Neural cell (in vitro differentiated cells): ENCODE results near the gene PM20D2. TPM values are rescaled to one million over a fixed set of nuclear protein-coding genes. Genes with fewer than 3 reads are reported as not detected.

ENCODE experiments used
- H2AFZ ChIP-seq: fragments of 200-600, 300-800 bp; sonication (generic), shearing (Covaris generic); 2 replicates; pipeline ENCODE4 v1.6.0; 2014; ENCODE audit warnings: low read depth, mild to moderate bottlenecking, antibody characterized with exemption, low read length, moderate library complexity
- H3F3A ChIP-seq: fragments of 200-600 bp; shearing (Covaris generic); 2 replicates; pipeline ENCODE4 v1.6.1; 2016; ENCODE audit warnings: mild to moderate bottlenecking, moderate library complexity, mixed read lengths, antibody characterized with exemption, low read length; ENCODE audit not compliant: insufficient read depth, poor library complexity, severe bottlenecking
- H3K27ac ChIP-seq: fragments of 200-600, 300-800 bp; sonication (generic), shearing (Covaris generic); 2 replicates; pipeline ENCODE4 v1.5.1; 2014; ENCODE audit warnings: mild to moderate bottlenecking, low read length, moderate library complexity
- H3K27me3 ChIP-seq: fragments of 300-800, 200-600 bp; sonication (generic), shearing (Covaris generic); 2 replicates; pipeline ENCODE4 v1.6.0; 2014; ENCODE audit warnings: mild to moderate bottlenecking, low read depth, low read length, moderate library complexity; ENCODE audit not compliant: insufficient read depth
- H3K36me3 ChIP-seq: fragments of 300-800, 200-600 bp; sonication (generic), shearing (Covaris generic); 2 replicates; pipeline ENCODE4 v1.5.1; 2014; ENCODE audit warnings: mild to moderate bottlenecking, antibody characterized with exemption, low read length, moderate library complexity; ENCODE audit not compliant: insufficient read depth
- H3K4me2 ChIP-seq: fragments of 300-800, 200-600 bp; sonication (generic), shearing (Covaris generic); 2 replicates; pipeline ENCODE4 v1.6.0; 2014; ENCODE audit warnings: mild to moderate bottlenecking, low read length
- H3K4me3 ChIP-seq: fragments of 300-800, 200-600 bp; sonication (generic), shearing (Covaris generic); 2 replicates; pipeline ENCODE4 v1.5.1; 2014; ENCODE audit warnings: mild to moderate bottlenecking, low read length, moderate library complexity
- H3K79me2 ChIP-seq: fragments of 200-600 bp; shearing (Covaris generic); replicated peaks from 2 replicates; pipeline ENCODE4 v1.6.0; 2014; ENCODE audit warnings: mild to moderate bottlenecking, low read length, moderate library complexity; ENCODE audit not compliant: insufficient read depth
- H3K9ac ChIP-seq: fragments of 300-800, 200-600 bp; sonication (generic), shearing (Covaris generic); 2 replicates; pipeline ENCODE4 v1.6.1; 2016; ENCODE audit warnings: mild to moderate bottlenecking, low read length, mixed read lengths
- H3K9me2 ChIP-seq: fragments of 200-600 bp; shearing (Covaris generic); 2 replicates; pipeline ENCODE4 v1.6.1; 2016; ENCODE audit warnings: mild to moderate bottlenecking, low read length, mixed read lengths; ENCODE audit not compliant: insufficient read depth
- H3K9me3 ChIP-seq: fragments of 200-600, 300-800 bp; sonication (generic), shearing (Covaris generic); 2 replicates; pipeline ENCODE4 v1.6.1; 2016; ENCODE audit warnings: mild to moderate bottlenecking, mixed run types, low read length, moderate library complexity, mixed read lengths
- H4K20me1 ChIP-seq: fragments of 200-600 bp; shearing (Covaris generic); 2 replicates; pipeline ENCODE4 v1.6.1; 2016; ENCODE audit warnings: mild to moderate bottlenecking, mixed run types; ENCODE audit not compliant: insufficient read depth
- EP300 ChIP-seq: fragments of 450-650 bp; conservative IDR thresholded peaks from 2 replicates; pipeline ENCODE4 v1.6.1; 2014; ENCODE audit warnings: antibody characterized with exemption, mild to moderate bottlenecking, moderate library complexity; ENCODE audit not compliant: poor library complexity, severe bottlenecking
- EZH2 ChIP-seq: fragments of 200-600, 300-800 bp; shearing (Covaris generic), sonication (generic); IDR thresholded peaks from 2 replicates; pipeline ENCODE4 v1.6.1; 2014; ENCODE audit warnings: antibody characterized with exemption, low read length, borderline replicate concordance, mild to moderate bottlenecking; ENCODE audit not compliant: insufficient read depth, poor library complexity, severe bottlenecking
- MXI1 ChIP-seq: fragments of 450-650 bp; conservative IDR thresholded peaks from 2 replicates; pipeline ENCODE4 v1.6.1; 2014; ENCODE audit warnings: antibody characterized with exemption, mild to moderate bottlenecking; ENCODE audit not compliant: poor library complexity, severe bottlenecking
- POLR2AphosphoS5 ChIP-seq: IDR thresholded peaks from 2 replicates; pipeline ENCODE4 v1.6.1; 2012
- RAD21 ChIP-seq: fragments of 450-650 bp; conservative IDR thresholded peaks from 2 replicates; pipeline ENCODE4 v1.6.1; 2014; ENCODE audit warnings: antibody characterized with exemption, mild to moderate bottlenecking, moderate library complexity
- SMC3 ChIP-seq: fragments of 450-650 bp; conservative IDR thresholded peaks from 2 replicates; pipeline ENCODE4 v1.6.1; 2014; ENCODE audit warnings: antibody characterized with exemption, mild to moderate bottlenecking, moderate library complexity; ENCODE audit not compliant: poor library complexity
- TAF1 ChIP-seq: IDR thresholded peaks from 2 replicates; pipeline ENCODE4 v1.6.1; 2012; ENCODE audit warnings: low read depth
- polyA plus RNA-seq: library from polyadenylated mRNA; depleted of rRNA; stranded (reverse); fragments of >200 nt; gene quantifications from 2 replicates; pipeline ENCODE4 v1.2.3, GENCODE V29; 2014
- TF ChIP-seq, protein P1 (sequence below): fragments of 450-650 bp; IDR thresholded peaks from 2 replicates; pipeline ENCODE4 v1.5.1; 2014; ENCODE audit warnings: antibody characterized with exemption, mild to moderate bottlenecking, moderate library complexity; ENCODE audit not compliant: poor library complexity, severe bottlenecking
- TF ChIP-seq, protein P2 (sequence below): IDR thresholded peaks from 2 replicates; pipeline ENCODE4 v1.6.1; 2012; ENCODE audit warnings: borderline replicate concordance

Gene PM20D2
- polyA plus RNA-seq, 1 donor from 2014 or later = 28.2 TPM

DNA sequence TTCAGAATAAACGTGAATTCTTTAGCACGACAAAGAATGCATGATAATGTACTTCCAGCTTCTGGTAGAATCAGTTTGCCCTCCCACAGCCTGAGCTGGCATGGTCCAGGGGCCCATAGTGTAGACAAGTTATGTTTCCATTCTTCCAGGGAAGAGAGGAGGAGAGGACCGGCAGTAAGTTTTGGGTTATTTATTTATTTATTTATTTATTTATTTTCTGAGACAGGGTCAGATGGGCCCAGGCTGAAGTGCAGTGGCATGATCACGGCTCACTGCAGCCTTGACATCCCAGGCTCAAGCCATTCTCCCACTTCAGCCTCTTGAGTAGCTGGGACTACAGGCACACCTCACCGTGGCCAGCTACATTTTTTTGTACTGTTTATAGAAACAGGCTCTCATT, 66.6 kb downstream of the PM20D2 start:
- no peaks in the 10 kb centered on the region for H3K9me3 ChIP-seq
- no peaks in the 10 kb centered on the region for H3F3A ChIP-seq
- H3K9me2 ChIP-seq = no peaks in the 10 kb centered on the region
- TF ChIP-seq MXI1 (no peak), POLR2AphosphoS5 (no peak), SMC3 (no peak), EZH2 (no peak), EP300 (no peak), TAF1 (no peak), RAD21 (no peak)
- TF ChIP-seq, protein P1, sequence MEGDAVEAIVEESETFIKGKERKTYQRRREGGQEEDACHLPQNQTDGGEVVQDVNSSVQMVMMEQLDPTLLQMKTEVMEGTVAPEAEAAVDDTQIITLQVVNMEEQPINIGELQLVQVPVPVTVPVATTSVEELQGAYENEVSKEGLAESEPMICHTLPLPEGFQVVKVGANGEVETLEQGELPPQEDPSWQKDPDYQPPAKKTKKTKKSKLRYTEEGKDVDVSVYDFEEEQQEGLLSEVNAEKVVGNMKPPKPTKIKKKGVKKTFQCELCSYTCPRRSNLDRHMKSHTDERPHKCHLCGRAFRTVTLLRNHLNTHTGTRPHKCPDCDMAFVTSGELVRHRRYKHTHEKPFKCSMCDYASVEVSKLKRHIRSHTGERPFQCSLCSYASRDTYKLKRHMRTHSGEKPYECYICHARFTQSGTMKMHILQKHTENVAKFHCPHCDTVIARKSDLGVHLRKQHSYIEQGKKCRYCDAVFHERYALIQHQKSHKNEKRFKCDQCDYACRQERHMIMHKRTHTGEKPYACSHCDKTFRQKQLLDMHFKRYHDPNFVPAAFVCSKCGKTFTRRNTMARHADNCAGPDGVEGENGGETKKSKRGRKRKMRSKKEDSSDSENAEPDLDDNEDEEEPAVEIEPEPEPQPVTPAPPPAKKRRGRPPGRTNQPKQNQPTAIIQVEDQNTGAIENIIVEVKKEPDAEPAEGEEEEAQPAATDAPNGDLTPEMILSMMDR = no peak
- H2AFZ ChIP-seq = no peak overlapping the region
- no peak overlapping the region for H3K4me2 ChIP-seq
- no peak overlapping the region for H3K9ac ChIP-seq
- H3K27me3 ChIP-seq = no peaks in the 10 kb centered on the region
- H3K79me2 ChIP-seq = no peaks in the 10 kb centered on the region
- no peaks in the 10 kb centered on the region for H3K36me3 ChIP-seq
- H3K4me3 ChIP-seq = no peak overlapping the region
- no peak overlapping the region for H3K27ac ChIP-seq
- no peaks in the 10 kb centered on the region for H4K20me1 ChIP-seq

DNA sequence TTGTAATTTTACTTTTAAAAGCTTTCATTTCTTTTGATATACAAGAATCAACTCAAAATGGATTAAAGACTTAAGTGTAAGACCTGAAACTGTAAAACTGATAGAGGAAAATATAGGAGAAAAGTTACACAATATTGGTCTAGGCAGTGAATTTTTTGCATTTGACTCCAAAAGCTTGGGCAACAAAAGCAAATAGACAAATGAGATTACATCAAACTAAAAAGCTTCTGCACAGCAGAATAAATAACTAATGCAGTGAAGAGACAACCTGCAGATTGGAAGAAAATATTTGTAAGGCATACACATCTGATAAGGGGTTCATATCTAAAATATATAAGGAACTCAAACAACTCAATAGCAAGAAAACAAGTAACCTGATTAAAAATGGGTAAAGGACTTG, 68.3 kb downstream of the PM20D2 start:
- H3K27ac ChIP-seq = no peak overlapping the region
- no peaks in the 10 kb centered on the region for H3K27me3 ChIP-seq
- no peaks in the 10 kb centered on the region for H4K20me1 ChIP-seq
- no peaks in the 10 kb centered on the region for H3K36me3 ChIP-seq
- no peaks in the 10 kb centered on the region for H3F3A ChIP-seq
- no peaks in the 10 kb centered on the region for H3K9me2 ChIP-seq
- H3K4me2 ChIP-seq = no peak overlapping the region
- no peak overlapping the region for H3K9ac ChIP-seq
- H3K79me2 ChIP-seq = no peaks in the 10 kb centered on the region
- no peaks in the 10 kb centered on the region for H3K9me3 ChIP-seq
- H2AFZ ChIP-seq = no peak overlapping the region
- no peak overlapping the region for H3K4me3 ChIP-seq
- TF ChIP-seq, protein P2, sequence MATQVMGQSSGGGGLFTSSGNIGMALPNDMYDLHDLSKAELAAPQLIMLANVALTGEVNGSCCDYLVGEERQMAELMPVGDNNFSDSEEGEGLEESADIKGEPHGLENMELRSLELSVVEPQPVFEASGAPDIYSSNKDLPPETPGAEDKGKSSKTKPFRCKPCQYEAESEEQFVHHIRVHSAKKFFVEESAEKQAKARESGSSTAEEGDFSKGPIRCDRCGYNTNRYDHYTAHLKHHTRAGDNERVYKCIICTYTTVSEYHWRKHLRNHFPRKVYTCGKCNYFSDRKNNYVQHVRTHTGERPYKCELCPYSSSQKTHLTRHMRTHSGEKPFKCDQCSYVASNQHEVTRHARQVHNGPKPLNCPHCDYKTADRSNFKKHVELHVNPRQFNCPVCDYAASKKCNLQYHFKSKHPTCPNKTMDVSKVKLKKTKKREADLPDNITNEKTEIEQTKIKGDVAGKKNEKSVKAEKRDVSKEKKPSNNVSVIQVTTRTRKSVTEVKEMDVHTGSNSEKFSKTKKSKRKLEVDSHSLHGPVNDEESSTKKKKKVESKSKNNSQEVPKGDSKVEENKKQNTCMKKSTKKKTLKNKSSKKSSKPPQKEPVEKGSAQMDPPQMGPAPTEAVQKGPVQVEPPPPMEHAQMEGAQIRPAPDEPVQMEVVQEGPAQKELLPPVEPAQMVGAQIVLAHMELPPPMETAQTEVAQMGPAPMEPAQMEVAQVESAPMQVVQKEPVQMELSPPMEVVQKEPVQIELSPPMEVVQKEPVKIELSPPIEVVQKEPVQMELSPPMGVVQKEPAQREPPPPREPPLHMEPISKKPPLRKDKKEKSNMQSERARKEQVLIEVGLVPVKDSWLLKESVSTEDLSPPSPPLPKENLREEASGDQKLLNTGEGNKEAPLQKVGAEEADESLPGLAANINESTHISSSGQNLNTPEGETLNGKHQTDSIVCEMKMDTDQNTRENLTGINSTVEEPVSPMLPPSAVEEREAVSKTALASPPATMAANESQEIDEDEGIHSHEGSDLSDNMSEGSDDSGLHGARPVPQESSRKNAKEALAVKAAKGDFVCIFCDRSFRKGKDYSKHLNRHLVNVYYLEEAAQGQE = no peak
- no peak for TF ChIP-seq TAF1
- no peak for TF ChIP-seq EZH2
- TF ChIP-seq EP300 = no peak
- TF ChIP-seq SMC3 = no peak
- TF ChIP-seq RAD21 = no peak
- no peak for TF ChIP-seq MXI1
- TF ChIP-seq POLR2AphosphoS5 = no peak
- TF ChIP-seq, protein P1 = no peak

Other genes with a start within 250 kb of the PM20D2 start
- 25.7 and 28.3 TPM in 2 replicates for gene RNGTT, start 182.4 kb upstream of the PM20D2 start, polyA plus RNA-seq
- 17.9 and 22.2 TPM in 2 replicates for gene PNRC1, start 65.3 kb upstream of the PM20D2 start, polyA plus RNA-seq
- gene SRSF12, start 28.0 kb upstream of the PM20D2 start, polyA plus RNA-seq = 42.1 and 44.0 TPM in 2 replicates
- 0.36 TPM in 1 of 2 replicates, not detected in the other for gene GABRR1, start 71.3 kb downstream of the PM20D2 start, polyA plus RNA-seq
- gene GABRR2, start 169.2 kb downstream of the PM20D2 start, polyA plus RNA-seq = 0.16 and 0.31 TPM in 2 replicates
- gene UBE2J1, start 206.7 kb downstream of the PM20D2 start, polyA plus RNA-seq = 44.9 and 47.2 TPM in 2 replicates